Stimulated activated naive CD8-positive, alpha-beta T cell treated with anti-CD3 and anti-CD28 coated beads, Interleukin-15, amount 100 ng/mL, for 72 hours (primary cell): ENCODE data around the gene KRT73.

Experiments used
- ATAC-seq: fragments of 150-1000 bp; cut with Tn5 transposase; 2 replicates; pipeline ENCODE4 v1.10.0; 2021; ENCODE audit warnings: mild to moderate bottlenecking, moderate library complexity
- DNase-seq, 2 donors: peaks; one replicate each; pipeline ENCODE4 v3.0.0; 2021 to 2022
- H3K27ac Mint-ChIP-seq, 2 donors: one replicate each; pipeline ENCODE4 v1.8.0; 2022; ENCODE audit warnings: mild to moderate bottlenecking in 2 of 2, mixed read lengths in 2 of 2, moderate library complexity in 2 of 2
- H3K27me3 Mint-ChIP-seq: one replicate; pipeline ENCODE4 v1.8.0; 2022; ENCODE audit warnings: mixed read lengths
- H3K4me1 Mint-ChIP-seq: one replicate; pipeline ENCODE4 v1.8.0; 2022; ENCODE audit warnings: mild to moderate bottlenecking, mixed read lengths
- H3K4me3 Mint-ChIP-seq, 2 donors: one replicate each; pipeline ENCODE4 v1.8.0; 2022; ENCODE audit warnings: mild to moderate bottlenecking in 2 of 2, mixed read lengths in 2 of 2, moderate library complexity in 1 of 2
- H3K9me3 Mint-ChIP-seq, 2 donors: one replicate each; pipeline ENCODE4 v1.8.0; 2022; ENCODE audit warnings: mixed read lengths in 2 of 2

Gene KRT73

GRCh38 chr12:52615208-52615868 is 3.0 kb downstream of the KRT73 start:
- Mint-ChIP-seq H3K27ac (peak overlapping the region; percentile 87 to 90), H3K9me3 (no peaks in the 10 kb centered on the region), H3K4me1 (peaks cover 74% of the 10 kb centered on the region), H3K27me3 (no peaks in the 10 kb centered on the region), H3K4me3 (peak overlapping the region; percentile 40 to 56)
- ATAC-seq (peak; percentile 75), DNase-seq (no peak)

- Mint-ChIP-seq H3K4me3 (no peak overlapping the region), H3K9me3 (no peaks in the 10 kb centered on the region), H3K4me1 (peaks cover 81% of the 10 kb centered on the region), H3K27me3 (no peaks in the 10 kb centered on the region), H3K27ac (peak overlapping the region; percentile 4 to 69)
- DNase-seq (no peak), ATAC-seq (no peak)
Observed at GRCh38 chr12:52614381-52615207, 3.8 kb downstream of the KRT73 start.

GRCh38 chr12:52613384-52614030 is 4.9 kb downstream of the KRT73 start:
- Mint-ChIP-seq H3K27ac (no peak overlapping the region), H3K4me1 (peaks cover 92% of the 10 kb centered on the region)
- peak; percentile 11 for ATAC-seq

GRCh38 chr12:52612431-52613383 is 5.7 kb downstream of the KRT73 start:
- Mint-ChIP-seq H3K27me3 (no peaks in the 10 kb centered on the region), H3K9me3 (no peaks in the 10 kb centered on the region), H3K4me3 (no peak overlapping the region), H3K27ac (peak overlapping the region; percentile 34 to 94), H3K4me1 (peaks cover 100% of the 10 kb centered on the region)
- ATAC-seq = no peak
- no peak for DNase-seq

More at GRCh38 chr12:52613384-52614030, 4.9 kb downstream of the KRT73 start:
- no peaks in the 10 kb centered on the region for H3K27me3 Mint-ChIP-seq
- DNase-seq = no peak
- H3K9me3 Mint-ChIP-seq = no peaks in the 10 kb centered on the region
- H3K4me3 Mint-ChIP-seq = no peak overlapping the region

- DNase-seq (no peak), ATAC-seq (no peak)
- Mint-ChIP-seq H3K4me1 (peaks cover 97% of the 10 kb centered on the region), H3K9me3 (no peaks in the 10 kb centered on the region), H3K27ac (no peak overlapping the region), H3K27me3 (no peaks in the 10 kb centered on the region), H3K4me3 (peak overlapping the region; percentile 55 to 77)
Observed at GRCh38 chr12:52611080-52611468, 7.3 kb downstream of the KRT73 start.

GRCh38 chr12:52608826-52609630 is 9.3 kb downstream of the KRT73 start:
- ATAC-seq = no peak
- no peak overlapping the region for H3K4me3 Mint-ChIP-seq
- H3K27ac Mint-ChIP-seq = no peak overlapping the region

GRCh38 chr12:52608161-52608560 is 10.2 kb downstream of the KRT73 start:
- no peaks in the 10 kb centered on the region for H3K27me3 Mint-ChIP-seq
- H3K9me3 Mint-ChIP-seq = no peaks in the 10 kb centered on the region
- no peak overlapping the region for H3K4me3 Mint-ChIP-seq
- H3K27ac Mint-ChIP-seq = no peak overlapping the region
- peaks cover 84% of the 10 kb centered on the region for H3K4me1 Mint-ChIP-seq
- DNase-seq (no peak), ATAC-seq (no peak)

More at GRCh38 chr12:52608826-52609630, 9.3 kb downstream of the KRT73 start:
- peaks cover 84% of the 10 kb centered on the region for H3K4me1 Mint-ChIP-seq
- DNase-seq = peak in 1 of 2 donors; percentile 9
- no peaks in the 10 kb centered on the region for H3K27me3 Mint-ChIP-seq
- no peaks in the 10 kb centered on the region for H3K9me3 Mint-ChIP-seq

- no peak for ATAC-seq
- DNase-seq = no peak
- Mint-ChIP-seq H3K27ac (no peak overlapping the region), H3K27me3 (no peaks in the 10 kb centered on the region), H3K9me3 (no peaks in the 10 kb centered on the region), H3K4me3 (no peak overlapping the region), H3K4me1 (peaks cover 84% of the 10 kb centered on the region)
Observed at GRCh38 chr12:52607314-52607713, 11.0 kb downstream of the KRT73 start.

- ATAC-seq (no peak), DNase-seq (no peak)
- H3K4me1 Mint-ChIP-seq = peaks cover 81% of the 10 kb centered on the region
- H3K27me3 Mint-ChIP-seq = no peaks in the 10 kb centered on the region
- H3K27ac Mint-ChIP-seq = peak overlapping the region in 1 of 2 donors; percentile 90
- H3K4me3 Mint-ChIP-seq = no peak overlapping the region
- H3K9me3 Mint-ChIP-seq = no peaks in the 10 kb centered on the region
Observed at GRCh38 chr12:52606581-52607218, 11.7 kb downstream of the KRT73 start.

- Mint-ChIP-seq H3K27ac (no peak overlapping the region), H3K9me3 (no peaks in the 10 kb centered on the region), H3K4me1 (peaks cover 75% of the 10 kb centered on the region), H3K4me3 (no peak overlapping the region), H3K27me3 (no peaks in the 10 kb centered on the region)
- DNase-seq (no peak), ATAC-seq (no peak)
Observed at GRCh38 chr12:52606096-52606495, 12.3 kb downstream of the KRT73 start.

- Mint-ChIP-seq H3K4me3 (no peak overlapping the region), H3K27me3 (no peaks in the 10 kb centered on the region), H3K9me3 (no peaks in the 10 kb centered on the region), H3K27ac (no peak overlapping the region), H3K4me1 (peaks cover 69% of the 10 kb centered on the region)
- DNase-seq (no peak), ATAC-seq (no peak)
Observed at GRCh38 chr12:52605542-52605941, 12.8 kb downstream of the KRT73 start.

- H3K9me3 Mint-ChIP-seq = no peaks in the 10 kb centered on the region
- peaks cover 63% of the 10 kb centered on the region for H3K4me1 Mint-ChIP-seq
- DNase-seq = peak in 1 of 2 donors; percentile 31
- H3K4me3 Mint-ChIP-seq = peak overlapping the region in 1 of 2 donors; percentile 19
- H3K27me3 Mint-ChIP-seq = no peaks in the 10 kb centered on the region
- peak; percentile 54 for ATAC-seq
- H3K27ac Mint-ChIP-seq = no peak overlapping the region
Observed at GRCh38 chr12:52604859-52605258, 13.5 kb downstream of the KRT73 start.

- Mint-ChIP-seq H3K27ac (no peak overlapping the region), H3K27me3 (no peaks in the 10 kb centered on the region), H3K4me3 (no peak overlapping the region), H3K9me3 (no peaks in the 10 kb centered on the region), H3K4me1 (peaks cover 47% of the 10 kb centered on the region)
- no peak for DNase-seq
- no peak for ATAC-seq
Observed at GRCh38 chr12:52603314-52603713, 15.0 kb downstream of the KRT73 start.

GRCh38 chr12:52602552-52602951 is 15.8 kb downstream of the KRT73 start:
- Mint-ChIP-seq H3K4me1 (peaks cover 39% of the 10 kb centered on the region), H3K9me3 (no peaks in the 10 kb centered on the region), H3K4me3 (no peak overlapping the region), H3K27me3 (no peaks in the 10 kb centered on the region), H3K27ac (no peak overlapping the region)
- ATAC-seq (no peak), DNase-seq (no peak)
